H54 (cell line): ENCODE measurements around the gene KPNA1.

Experiments
- DNase-seq: peaks from one replicate; pipeline ENCODE4 v3.0.0; 2011; ENCODE audit warnings: low spot score, mixed read lengths; ENCODE audit not compliant: insufficient read length
- FAIRE-seq: peaks from 3 replicates; lab custom pipeline; 2011; peaks lifted over from hg19 to GRCh38; lab: Jason Lieb, UNC
- POLR2A ChIP-seq: IDR thresholded peaks from 2 replicates; pipeline ENCODE4 v1.6.1; 2011; ENCODE audit warnings: low read depth, mild to moderate bottlenecking, low read length

Gene KPNA1

DNA sequence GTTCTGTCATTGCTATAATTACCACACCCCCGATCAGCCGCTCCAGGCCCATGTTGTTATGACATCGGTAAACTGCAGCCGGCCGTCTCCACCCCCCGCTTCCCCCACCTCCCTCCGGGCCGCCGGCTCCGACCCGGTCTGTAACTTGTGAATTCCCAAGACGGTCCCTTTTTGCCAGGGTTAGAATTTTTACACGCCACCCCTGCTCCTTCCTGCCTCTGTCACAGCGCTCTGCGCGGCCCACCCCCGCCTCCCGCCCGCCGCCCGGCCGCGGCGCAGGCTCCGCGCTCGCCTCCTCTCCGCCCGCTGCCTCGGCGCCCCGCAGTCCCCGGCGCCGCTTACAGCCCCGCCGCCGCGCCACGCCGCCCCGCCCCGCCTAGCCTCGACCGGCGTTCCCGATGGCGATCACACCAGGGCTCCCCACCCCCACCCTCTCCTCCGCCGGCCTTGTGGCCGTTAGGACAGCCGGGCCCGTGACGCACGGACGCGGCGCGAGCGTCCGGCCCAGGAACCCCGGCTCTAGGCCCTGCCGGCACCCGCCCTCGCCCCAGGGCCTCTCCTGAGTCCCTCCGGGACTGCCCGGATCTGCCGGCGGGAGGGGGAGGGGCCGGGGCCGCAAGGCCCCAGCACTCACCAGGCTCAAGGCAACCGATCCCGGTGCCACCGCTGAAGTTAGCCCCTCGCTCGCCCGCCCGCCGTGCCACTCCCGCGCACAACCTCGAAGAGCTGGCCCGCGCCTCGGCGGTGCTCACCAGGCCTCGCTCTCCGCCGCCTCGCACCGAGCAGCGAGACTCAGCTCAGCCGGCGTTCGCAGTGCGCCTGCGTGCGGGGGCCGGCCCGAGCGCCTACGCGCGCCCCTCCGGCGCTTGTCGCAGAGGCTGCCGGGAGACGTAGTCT lies at the start of gene KPNA1:
Gene KPNA1, minus strand, starts transcription at position 817 of the 897 bp plus-strand sequence. CDS start 18,374 bp downstream, outside the sequence.
- TF ChIP-seq POLR2A = peak; percentile 97
- no peak for FAIRE-seq
- peak; percentile 92 for DNase-seq

DNA sequence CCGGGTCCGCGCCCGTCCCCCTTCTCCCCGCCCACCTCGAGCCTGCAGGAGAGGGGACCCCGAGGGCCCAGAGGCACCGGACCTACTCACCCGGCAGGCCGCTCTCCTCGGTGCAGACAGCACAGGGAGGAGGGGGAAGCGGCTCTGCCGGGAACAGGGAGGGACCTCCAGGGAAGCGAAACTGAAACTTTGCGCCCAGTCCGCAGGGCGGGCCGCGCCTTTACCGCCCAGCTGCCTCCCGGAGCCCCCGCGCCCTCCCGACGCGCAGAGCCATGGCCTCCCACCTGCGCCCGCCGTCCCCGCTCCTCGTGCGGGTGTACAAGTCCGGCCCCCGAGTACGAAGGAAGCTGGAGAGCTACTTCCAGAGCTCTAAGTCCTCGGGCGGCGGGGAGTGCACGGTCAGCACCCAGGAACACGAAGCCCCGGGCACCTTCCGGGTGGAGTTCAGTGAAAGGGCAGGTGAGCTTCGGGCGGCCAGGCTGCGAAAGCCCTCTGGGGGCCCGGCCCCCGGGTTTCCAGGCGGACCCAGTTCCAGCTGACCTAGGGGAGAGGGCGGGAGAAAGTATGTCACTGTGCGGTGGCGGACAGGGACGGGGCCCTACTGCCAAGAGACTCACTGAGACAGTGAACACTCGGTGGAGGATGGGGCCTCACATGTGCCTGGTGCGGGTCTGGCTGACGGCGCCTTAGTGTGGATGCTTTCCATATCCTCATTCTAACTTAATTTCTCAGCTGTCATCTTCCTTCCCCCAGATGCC lies 49.6 kb upstream of the KPNA1 start, which contains the start of the genes DTX3L and PARP9:
Gene DTX3L, plus strand, starts transcription at position 184 of the 758 bp plus-strand sequence. Its CDS starts 89 bp downstream, at position 273.
Gene PARP9, minus strand, starts transcription at position 146 of the 758 bp plus-strand sequence. CDS start 4,680 bp downstream, outside the sequence.
- FAIRE-seq = no peak
- peak; percentile 89 for DNase-seq
- peak; percentile 66 for TF ChIP-seq POLR2A

GRCh38 chr3:122563717-122564025 lies 48.9 kb upstream of the KPNA1 start:
- FAIRE-seq (no peak), DNase-seq (no peak)
- no peak for TF ChIP-seq POLR2A

- DNase-seq (no peak), FAIRE-seq (no peak)
- TF ChIP-seq POLR2A = no peak
These were observed 48.4 kb upstream of the KPNA1 start for GRCh38 chr3:122562923-122563716.

GRCh38 chr3:122560680-122561079 lies 45.9 kb upstream of the KPNA1 start:
- peak; percentile 86 for FAIRE-seq
- TF ChIP-seq POLR2A = no peak
- DNase-seq = peak; percentile 26

GRCh38 chr3:122559906-122560305 lies 45.2 kb upstream of the KPNA1 start:
- no peak for TF ChIP-seq POLR2A
- no peak for FAIRE-seq
- DNase-seq = no peak

DNA sequence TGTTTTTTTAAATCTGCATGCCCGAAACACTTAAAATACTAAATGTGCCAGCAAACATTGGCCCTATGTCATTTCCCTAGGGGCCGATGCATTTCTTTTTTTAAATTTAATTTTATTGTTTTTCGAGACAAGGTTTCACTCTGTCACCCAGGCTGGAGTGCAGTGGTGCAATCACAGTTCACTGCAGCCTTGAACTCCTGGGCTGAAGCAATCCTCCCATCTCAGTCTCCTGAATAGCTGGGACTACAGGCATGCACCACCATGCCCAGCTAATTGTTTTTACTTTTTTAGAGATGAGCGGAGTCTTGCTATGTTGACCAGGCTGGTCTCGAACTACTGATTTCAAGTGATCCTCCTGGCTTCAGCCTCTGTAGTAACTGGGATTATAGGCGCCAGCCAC lies 43.9 kb upstream of the KPNA1 start:
- FAIRE-seq = no peak
- DNase-seq = no peak
- no peak for TF ChIP-seq POLR2A

DNA sequence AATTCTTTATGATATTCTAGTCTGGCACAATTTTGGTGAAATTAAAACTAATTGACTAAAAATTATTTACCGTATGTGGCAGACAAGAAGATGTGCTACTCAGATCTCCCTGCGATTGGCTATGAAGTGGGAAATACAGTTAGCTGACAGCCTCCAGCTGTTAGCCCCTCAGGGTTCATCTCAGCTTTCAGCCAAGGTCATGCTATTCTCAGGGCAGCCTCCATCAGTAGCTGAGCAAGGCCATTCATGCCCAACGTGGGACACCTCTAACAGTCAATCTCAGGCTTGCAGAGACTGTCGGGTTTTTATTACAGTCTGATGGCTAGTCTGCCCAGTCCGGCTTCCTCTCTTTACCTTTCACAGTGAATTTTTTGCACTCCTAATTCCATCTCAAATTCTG lies 42.6 kb upstream of the KPNA1 start:
- no peak for TF ChIP-seq POLR2A
- FAIRE-seq = no peak
- DNase-seq = no peak

GRCh38 chr3:122555275-122556071 lies 40.7 kb upstream of the KPNA1 start:
- peak; percentile 38 for FAIRE-seq
- peak; percentile 29 for DNase-seq
- no peak for TF ChIP-seq POLR2A

DNA sequence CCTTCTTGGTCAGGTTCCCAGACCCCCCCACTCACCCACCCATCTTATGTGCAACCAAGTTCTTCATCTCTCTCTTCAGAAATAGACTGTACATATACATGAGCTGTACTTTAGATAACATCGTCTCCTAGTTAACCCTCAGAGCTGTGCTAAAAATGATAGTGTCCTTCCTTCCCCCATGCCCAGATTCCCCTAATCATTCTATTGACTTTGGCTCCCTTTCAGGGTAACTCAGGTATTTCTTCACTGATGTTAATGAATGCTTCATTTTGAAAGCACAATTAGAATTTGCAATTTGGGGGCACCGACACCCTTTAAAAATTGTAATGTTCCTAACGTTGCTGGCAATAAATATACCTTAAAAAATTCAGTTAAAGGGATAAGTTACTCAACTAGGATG lies 38.4 kb upstream of the KPNA1 start:
- FAIRE-seq (no peak), DNase-seq (no peak)
- TF ChIP-seq POLR2A = no peak

DNA sequence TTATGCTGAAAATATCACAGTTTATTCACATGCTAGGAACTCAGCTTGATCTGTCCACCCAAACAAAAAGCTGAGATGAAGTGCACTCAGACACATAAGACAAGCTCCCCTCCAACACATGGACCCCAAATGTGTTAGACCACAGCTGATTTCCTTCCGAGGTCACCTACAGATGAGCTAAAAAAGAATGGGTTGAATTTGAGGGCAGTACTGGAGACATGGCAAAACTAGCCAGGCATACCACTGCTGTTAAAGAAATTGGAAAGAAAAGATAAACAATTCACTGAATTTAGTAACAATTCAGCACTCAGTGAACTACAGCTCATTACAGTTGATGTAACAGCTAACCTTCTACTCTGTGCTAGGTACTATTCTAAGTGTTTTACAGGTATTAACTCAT lies 33.9 kb upstream of the KPNA1 start:
- DNase-seq = no peak
- FAIRE-seq = no peak
- TF ChIP-seq POLR2A = no peak

- no peak for TF ChIP-seq POLR2A
- FAIRE-seq (no peak), DNase-seq (no peak)
These were observed 33.3 kb upstream of the KPNA1 start for GRCh38 chr3:122548076-122548475.

GRCh38 chr3:122546151-122546550 lies 31.4 kb upstream of the KPNA1 start:
- FAIRE-seq (no peak), DNase-seq (no peak)
- TF ChIP-seq POLR2A = no peak
